H1 (cell line): ENCODE data around the gene PTTG1IP.

Experiments
- CHD2 ChIP-seq: IDR thresholded peaks from 2 replicates; pipeline ENCODE4 v1.6.1; 2012; ENCODE audit warnings: low read length, improper control_type of control experiment
- CTCF ChIP-seq, 3 experiments: IDR thresholded peaks; 1 replicate in 2 of 3; 2 replicates in 1 of 3; pipeline versions ENCODE4 v1.5.1 to v1.6.1; 2011; ENCODE audit warnings: low read length in 3 of 3, mild to moderate bottlenecking in 3 of 3, inconsistent platforms in 2 of 3, low read depth in 1 of 3, moderate library complexity in 1 of 3; ENCODE audit not compliant: insufficient read depth in 1 of 3; ENCODE audit errors: control extremely low read depth in 1 of 3
- EZH2 ChIP-seq: fragments of 200-600 bp; sonication (generic); IDR thresholded peaks from 2 replicates; pipeline ENCODE4 v1.7.1; 2012; ENCODE audit warnings: low read depth, mild to moderate bottlenecking, moderate library complexity, low read length, inconsistent platforms; ENCODE audit not compliant: severe bottlenecking
- POLR2A ChIP-seq, 2 experiments: IDR thresholded peaks; 1 replicate in 1 of 2; 2 replicates in 1 of 2; pipeline ENCODE4 v1.6.1; 2011; ENCODE audit warnings: low read depth in 2 of 2, low read length in 2 of 2, mild to moderate bottlenecking in 2 of 2; ENCODE audit errors: control extremely low read depth in 1 of 2
- POLR2AphosphoS5 ChIP-seq: IDR thresholded peaks from 2 replicates; pipeline ENCODE4 v1.6.1; 2011; ENCODE audit warnings: low read depth, low read length
- TAF1 ChIP-seq: IDR thresholded peaks from 2 replicates; pipeline ENCODE4 v1.6.1; 2011; ENCODE audit warnings: mild to moderate bottlenecking, low read depth, low read length

GRCh38 chr21:44834231-44834950, 39.1 kb downstream of the PTTG1IP start:
- no peak for TF ChIP-seq POLR2A (IDR thresholded peaks at IDR 0.05; ENCODE audit: control extremely low read depth in 1 of 2, low read depth in 2 of 2, low read length in 2 of 2)
- no peak for TF ChIP-seq CTCF (IDR thresholded peaks at IDR 0.05; ENCODE audit: control extremely low read depth in 1 of 3, insufficient read depth in 1 of 3, low read depth in 1 of 3, low read length in 3 of 3)
- TF ChIP-seq EZH2: no peak
- no peak for TF ChIP-seq POLR2AphosphoS5
- no peak for TF ChIP-seq CHD2
- no peak for TF ChIP-seq TAF1
